ENCODE results near the gene ARL15.

- TF ChIP-seq, protein P1, sequence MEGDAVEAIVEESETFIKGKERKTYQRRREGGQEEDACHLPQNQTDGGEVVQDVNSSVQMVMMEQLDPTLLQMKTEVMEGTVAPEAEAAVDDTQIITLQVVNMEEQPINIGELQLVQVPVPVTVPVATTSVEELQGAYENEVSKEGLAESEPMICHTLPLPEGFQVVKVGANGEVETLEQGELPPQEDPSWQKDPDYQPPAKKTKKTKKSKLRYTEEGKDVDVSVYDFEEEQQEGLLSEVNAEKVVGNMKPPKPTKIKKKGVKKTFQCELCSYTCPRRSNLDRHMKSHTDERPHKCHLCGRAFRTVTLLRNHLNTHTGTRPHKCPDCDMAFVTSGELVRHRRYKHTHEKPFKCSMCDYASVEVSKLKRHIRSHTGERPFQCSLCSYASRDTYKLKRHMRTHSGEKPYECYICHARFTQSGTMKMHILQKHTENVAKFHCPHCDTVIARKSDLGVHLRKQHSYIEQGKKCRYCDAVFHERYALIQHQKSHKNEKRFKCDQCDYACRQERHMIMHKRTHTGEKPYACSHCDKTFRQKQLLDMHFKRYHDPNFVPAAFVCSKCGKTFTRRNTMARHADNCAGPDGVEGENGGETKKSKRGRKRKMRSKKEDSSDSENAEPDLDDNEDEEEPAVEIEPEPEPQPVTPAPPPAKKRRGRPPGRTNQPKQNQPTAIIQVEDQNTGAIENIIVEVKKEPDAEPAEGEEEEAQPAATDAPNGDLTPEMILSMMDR (IDR thresholded peaks at IDR 0.05), result no peak
- TF ChIP-seq POLR2AphosphoS5 (IDR thresholded peaks at IDR 0.05) (no peak), POLR2A (IDR thresholded peaks at IDR 0.05) (no peak), EP300 (IDR thresholded peaks at IDR 0.05) (no peak)
Observed at GRCh38 chr5:54226215-54226614, 84.2 kb downstream of the ARL15 start.
